ENCODE measurements around the gene DDAH2. TPM values are rescaled to one million over a fixed set of nuclear protein-coding genes. Genes with fewer than 3 reads are reported as not detected.

DDAH2 gene
- total RNA-seq, 1 donor: 96.6 TPM

- H3K4me1 ChIP-seq (ENCODE audit: insufficient read depth, low read length): peaks cover 4% of the 10 kb centered on the region
- peaks cover 25% of the 10 kb centered on the region for H3K36me3 ChIP-seq (ENCODE audit: insufficient read depth, low read length)
- no peaks in the 10 kb centered on the region for H4K20me1 ChIP-seq (ENCODE audit: insufficient read depth, low read length)
- no peak overlapping the region for H3K4me3 ChIP-seq (ENCODE audit: insufficient read depth, low read length)
- no peak for TF ChIP-seq CTCF (IDR thresholded peaks at IDR 0.05; ENCODE audit: extremely low read depth, low read depth, low read length)
- DNase-seq (ENCODE audit: insufficient read length, low spot score, missing footprints): peak; percentile 87
- no peaks in the 10 kb centered on the region for H3K79me2 ChIP-seq (ENCODE audit: insufficient read depth, low read length)
- H3K4me2 ChIP-seq (ENCODE audit: insufficient read depth, low read length): no peak overlapping the region
- H3K9me3 ChIP-seq (ENCODE audit: low read depth, low read length): no peaks in the 10 kb centered on the region
- no peak overlapping the region for H3K27ac ChIP-seq (ENCODE audit: low read depth, low read length)
- no peaks in the 10 kb centered on the region for H3K27me3 ChIP-seq (ENCODE audit: insufficient read depth, low read length)
- peak overlapping the region; percentile 1 for H2AFZ ChIP-seq (ENCODE audit: low read length)
These were observed 34.5 kb upstream of the DDAH2 start for GRCh38 chr6:31763619-31763940.

GRCh38 chr6:31762878-31763618 is 33.9 kb upstream of the DDAH2 start:
- Histone ChIP-seq H4K20me1 (ENCODE audit: insufficient read depth, low read length) (no peaks in the 10 kb centered on the region), H3K27me3 (ENCODE audit: insufficient read depth, low read length) (no peaks in the 10 kb centered on the region), H2AFZ (ENCODE audit: low read length) (peak overlapping the region; percentile 1), H3K36me3 (ENCODE audit: insufficient read depth, low read length) (peaks cover 25% of the 10 kb centered on the region), H3K27ac (ENCODE audit: low read depth, low read length) (no peak overlapping the region), H3K4me1 (ENCODE audit: insufficient read depth, low read length) (peaks cover 4% of the 10 kb centered on the region), H3K79me2 (ENCODE audit: insufficient read depth, low read length) (no peaks in the 10 kb centered on the region), H3K4me2 (ENCODE audit: insufficient read depth, low read length) (no peak overlapping the region), H3K4me3 (ENCODE audit: insufficient read depth, low read length) (no peak overlapping the region), H3K9me3 (ENCODE audit: low read depth, low read length) (no peaks in the 10 kb centered on the region)
- peak; percentile 76 for DNase-seq (ENCODE audit: insufficient read length, low spot score, missing footprints)
- TF ChIP-seq CTCF (IDR thresholded peaks at IDR 0.05; ENCODE audit: extremely low read depth, low read depth, low read length): no peak

GRCh38 chr6:31762356-31762755 is 33.3 kb upstream of the DDAH2 start, which contains the start of gene SAPCD1:
TSS of gene SAPCD1 (plus strand) at chr6:31762656. CDS start at chr6:31763055, 399 bp downstream.
- DNase-seq (ENCODE audit: insufficient read length, low spot score, missing footprints): peak; percentile 1
- no peak within 1 kb of the TSS for H3K4me2 ChIP-seq (ENCODE audit: insufficient read depth, low read length)
- peaks cover 25% of the 10 kb centered on the region for H3K36me3 ChIP-seq (ENCODE audit: insufficient read depth, low read length)
- no peaks in the 10 kb centered on the region for H3K79me2 ChIP-seq (ENCODE audit: insufficient read depth, low read length)
- H4K20me1 ChIP-seq (ENCODE audit: insufficient read depth, low read length): no peaks in the 10 kb centered on the region
- peak within 1 kb of the TSS; percentile 1 for H2AFZ ChIP-seq (ENCODE audit: low read length)
- TF ChIP-seq CTCF (IDR thresholded peaks at IDR 0.05; ENCODE audit: extremely low read depth, low read depth, low read length): no peak
- no peak within 1 kb of the TSS for H3K4me3 ChIP-seq (ENCODE audit: insufficient read depth, low read length)
- no peak within 1 kb of the TSS for H3K27ac ChIP-seq (ENCODE audit: low read depth, low read length)
- no peaks in the 10 kb centered on the region for H3K27me3 ChIP-seq (ENCODE audit: insufficient read depth, low read length)
- no peaks in the 10 kb centered on the region for H3K9me3 ChIP-seq (ENCODE audit: low read depth, low read length)
- peaks cover 4% of the 10 kb centered on the region for H3K4me1 ChIP-seq (ENCODE audit: insufficient read depth, low read length)

GRCh38 chr6:31761343-31761742 is 32.2 kb upstream of the DDAH2 start:
- Histone ChIP-seq H3K27ac (ENCODE audit: low read depth, low read length) (no peak overlapping the region), H3K79me2 (ENCODE audit: insufficient read depth, low read length) (no peaks in the 10 kb centered on the region), H3K27me3 (ENCODE audit: insufficient read depth, low read length) (no peaks in the 10 kb centered on the region), H3K4me2 (ENCODE audit: insufficient read depth, low read length) (no peak overlapping the region), H3K4me1 (ENCODE audit: insufficient read depth, low read length) (peaks cover 1% of the 10 kb centered on the region), H2AFZ (ENCODE audit: low read length) (no peak overlapping the region), H4K20me1 (ENCODE audit: insufficient read depth, low read length) (no peaks in the 10 kb centered on the region), H3K4me3 (ENCODE audit: insufficient read depth, low read length) (no peak overlapping the region), H3K36me3 (ENCODE audit: insufficient read depth, low read length) (peaks cover 25% of the 10 kb centered on the region), H3K9me3 (ENCODE audit: low read depth, low read length) (no peaks in the 10 kb centered on the region)
- peak; percentile 46 for DNase-seq (ENCODE audit: insufficient read length, low spot score, missing footprints)
- TF ChIP-seq CTCF (IDR thresholded peaks at IDR 0.05; ENCODE audit: extremely low read depth, low read depth, low read length): no peak

Data from osteoblast (primary cell).